HepG2 (cell line): Measurements from ENCODE around the gene COPS6. TPM values are rescaled to one million over a fixed set of nuclear protein-coding genes. Genes with fewer than 3 reads are reported as not detected.

Experiments
- ATAD3A ChIP-seq: sonication (generic); formaldehyde crosslinking; IDR thresholded peaks from 2 replicates; pipeline ENCODE4 v1.4.0; 2020; ENCODE audit warnings: missing genetic modification reagents
- BCL6 ChIP-seq: IDR thresholded peaks from 2 replicates; pipeline ENCODE4 v1.6.1; 2016; ENCODE audit warnings: missing genetic modification reagents, missing compliant biosample characterization
- EEA1 ChIP-seq: sonication (generic); formaldehyde crosslinking; IDR thresholded peaks from 2 replicates; pipeline ENCODE4 v1.5.1; 2020; ENCODE audit warnings: mild to moderate bottlenecking, missing genetic modification reagents, borderline replicate concordance
- ELF1 ChIP-seq: sonication (generic); formaldehyde crosslinking; IDR thresholded peaks from 2 replicates; pipeline ENCODE4 v1.4.0; 2020; ENCODE audit warnings: missing genetic modification reagents
- ERF ChIP-seq: IDR thresholded peaks from 2 replicates; pipeline ENCODE4 v1.6.1; 2018; ENCODE audit warnings: missing biosample characterization, missing genetic modification reagents
- GTF2F1 ChIP-seq: fragments of 150-350 bp; IDR thresholded peaks from 2 replicates; pipeline ENCODE4 v1.6.1; 2014; ENCODE audit warnings: low read length
- HNF4A ChIP-seq: sonication (generic); formaldehyde crosslinking; IDR thresholded peaks from 2 replicates; pipeline ENCODE4 v1.4.0; 2020; ENCODE audit warnings: missing genetic modification reagents
- IRF2 ChIP-seq: IDR thresholded peaks from 2 replicates; pipeline ENCODE4 v1.6.1; 2018; ENCODE audit warnings: missing genetic modification reagents, missing compliant biosample characterization
- NFE2 ChIP-seq: sonication (generic); formaldehyde crosslinking; IDR thresholded peaks from 2 replicates; pipeline ENCODE4 v1.4.0; 2020; ENCODE audit warnings: missing genetic modification reagents
- NFYC ChIP-seq: IDR thresholded peaks from 2 replicates; pipeline ENCODE4 v1.6.1; 2016; ENCODE audit warnings: missing genetic modification reagents, missing compliant biosample characterization
- POGZ ChIP-seq: sonication (generic); formaldehyde crosslinking; IDR thresholded peaks from 2 replicates; pipeline ENCODE4 v1.4.0; 2020; ENCODE audit warnings: mild to moderate bottlenecking, missing genetic modification reagents
- RELA ChIP-seq: sonication (generic); formaldehyde crosslinking; IDR thresholded peaks from 2 replicates; pipeline ENCODE4 v1.4.0; 2020; ENCODE audit warnings: missing genetic modification reagents
- SAP130 ChIP-seq: IDR thresholded peaks from 2 replicates; pipeline ENCODE4 v1.6.1; 2016; ENCODE audit warnings: low read depth
- SNAI1 ChIP-seq: sonication (generic); formaldehyde crosslinking; IDR thresholded peaks from 2 replicates; pipeline ENCODE4 v1.5.0; 2020; ENCODE audit warnings: mild to moderate bottlenecking, missing genetic modification reagents, borderline replicate concordance
- ZNF136 ChIP-seq: sonication (generic); formaldehyde crosslinking; IDR thresholded peaks from 2 replicates; pipeline ENCODE4 v1.8.1; 2022; ENCODE audit warnings: low read depth, mild to moderate bottlenecking, moderate library complexity, missing genetic modification reagents
- ZNF282 ChIP-seq: fragments of 450-650 bp; IDR thresholded peaks from 2 replicates; pipeline ENCODE4 v1.6.1; 2018; ENCODE audit not compliant: partially characterized antibody
- ZNF44 ChIP-seq: sonication (generic); formaldehyde crosslinking; IDR thresholded peaks from 2 replicates; pipeline ENCODE4 v1.5.1; 2020; ENCODE audit warnings: mild to moderate bottlenecking, missing genetic modification reagents
- ZNF564 ChIP-seq: sonication (generic); formaldehyde crosslinking; IDR thresholded peaks from 2 replicates; pipeline ENCODE4 v1.8.1; 2023; ENCODE audit warnings: mild to moderate bottlenecking, missing genetic modification reagents
- ZNF589 ChIP-seq: sonication (generic); formaldehyde crosslinking; conservative IDR thresholded peaks from 2 replicates; pipeline ENCODE4 v1.8.0; 2022; ENCODE audit warnings: mild to moderate bottlenecking, moderate library complexity, missing genetic modification reagents
- ZNF761 ChIP-seq: sonication (generic); formaldehyde crosslinking; conservative IDR thresholded peaks from 2 replicates; pipeline ENCODE4 v1.4.0; 2020; ENCODE audit warnings: mild to moderate bottlenecking, missing genetic modification reagents
- ZNF780A ChIP-seq: sonication (generic); formaldehyde crosslinking; IDR thresholded peaks from 2 replicates; pipeline ENCODE4 v1.8.0; 2022; ENCODE audit warnings: mild to moderate bottlenecking, missing genetic modification reagents, moderate library complexity
- polyA plus RNA-seq, 8 experiments: library from polyadenylated mRNA; depleted of rRNA in 3 of 8; stranded (reverse) in 7 of 8; unstranded in 1 of 8; fragments of >200 nt; fragmentation: Illumina TruSeq in 4 of 8; extraction: Trizol in 4 of 8; gene quantifications; 2 replicates each; pipeline versions ENCODE4 v1.2.1 to v1.2.3, GENCODE V29; 2011 to 2016; ENCODE audit warnings: low read depth in 4 of 8, missing spikeins in 1 of 8, mixed read lengths in 1 of 8; ENCODE audit not compliant: insufficient read depth in 1 of 8
- total RNA-seq, 5 experiments: library from RNA; depleted of rRNA; stranded (reverse); fragments of >200 nt; fragmentation: Illumina TruSeq; extraction: Trizol; gene quantifications; 2 replicates each; pipeline ENCODE4 v1.2.3, GENCODE V29; 2016; ENCODE audit warnings: low read depth in 1 of 5
- TF ChIP-seq, protein P1 (sequence below): sonication (generic); formaldehyde crosslinking; conservative IDR thresholded peaks from 2 replicates; pipeline ENCODE4 v1.4.0; 2020; ENCODE audit warnings: missing genetic modification reagents
- TF ChIP-seq, protein P2 (sequence below), 2 experiments: sonication (generic) in 1 of 2; formaldehyde crosslinking in 1 of 2; IDR thresholded peaks; 2 replicates each; pipeline versions ENCODE4 v1.6.1 to v1.9.0; 2014 to 2022; ENCODE audit warnings: antibody characterized with exemption in 1 of 2, borderline replicate concordance in 1 of 2, inconsistent platforms in 1 of 2, low read depth in 1 of 2, missing genetic modification reagents in 1 of 2

The COPS6 gene
- total and polyA plus RNA-seq, 2 of the 13 experiments (the other 11 are each of a cell fraction or from before 2014, with no cell fraction given): 33.4 to 117 TPM

DNA sequence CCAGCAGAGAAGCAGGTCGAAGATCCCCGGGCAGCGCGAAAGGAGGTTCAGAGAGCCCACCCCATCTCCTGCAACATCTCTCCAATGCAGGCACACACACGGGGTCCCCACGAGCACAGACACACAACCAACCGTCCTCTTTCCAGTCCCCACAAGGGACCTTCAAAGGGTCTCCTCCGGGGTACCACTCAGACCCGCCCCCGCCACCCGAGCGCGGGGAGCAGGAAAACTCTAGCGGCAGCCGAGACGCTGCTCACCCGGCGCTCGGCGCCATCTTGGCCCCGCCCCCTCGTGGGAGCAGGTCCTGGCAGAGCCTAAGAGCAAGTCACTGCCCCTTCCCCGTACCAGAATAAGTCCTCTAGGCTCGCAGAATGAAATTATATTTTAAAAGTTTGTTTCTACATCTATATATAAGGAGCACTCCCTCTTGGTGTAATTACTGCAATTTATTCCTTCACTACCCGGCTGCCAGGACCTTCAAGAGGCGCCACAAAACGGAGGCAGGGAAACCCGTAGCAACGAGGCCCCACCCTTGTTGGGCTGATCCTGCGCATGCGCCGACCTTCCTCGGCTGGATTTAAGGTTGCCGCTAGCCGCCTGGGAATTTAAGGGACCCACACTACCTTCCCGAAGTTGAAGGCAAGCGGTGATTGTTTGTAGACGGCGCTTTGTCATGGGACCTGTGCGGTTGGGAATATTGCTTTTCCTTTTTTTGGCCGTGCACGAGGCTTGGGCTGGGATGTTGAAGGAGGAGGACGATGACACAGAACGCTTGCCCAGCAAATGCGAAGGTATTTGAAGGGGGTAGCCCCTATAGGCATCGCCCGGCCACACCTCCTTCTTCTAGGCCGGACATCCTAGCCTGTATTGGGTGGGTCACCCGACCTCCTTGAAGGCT, 30.6 kb downstream of the COPS6 start, which contains the start of the genes CNPY4 and TAF6 (continued):
- no peak for TF ChIP-seq HNF4A (CRISPR knock-in tag)
- 0 out of 2 replicates have a peak, but pooled peaks have one; percentile 2 for TF ChIP-seq ZNF136 (CRISPR knock-in tag)
- no peak for TF ChIP-seq ATAD3A (CRISPR knock-in tag)
- no peak for TF ChIP-seq BCL6 (CRISPR knock-in tag)
- TF ChIP-seq ZNF44: peak; percentile 74; the same call in 1 of the 2 replicates
- TF ChIP-seq, protein P1, sequence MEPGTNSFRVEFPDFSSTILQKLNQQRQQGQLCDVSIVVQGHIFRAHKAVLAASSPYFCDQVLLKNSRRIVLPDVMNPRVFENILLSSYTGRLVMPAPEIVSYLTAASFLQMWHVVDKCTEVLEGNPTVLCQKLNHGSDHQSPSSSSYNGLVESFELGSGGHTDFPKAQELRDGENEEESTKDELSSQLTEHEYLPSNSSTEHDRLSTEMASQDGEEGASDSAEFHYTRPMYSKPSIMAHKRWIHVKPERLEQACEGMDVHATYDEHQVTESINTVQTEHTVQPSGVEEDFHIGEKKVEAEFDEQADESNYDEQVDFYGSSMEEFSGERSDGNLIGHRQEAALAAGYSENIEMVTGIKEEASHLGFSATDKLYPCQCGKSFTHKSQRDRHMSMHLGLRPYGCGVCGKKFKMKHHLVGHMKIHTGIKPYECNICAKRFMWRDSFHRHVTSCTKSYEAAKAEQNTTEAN: peak; percentile 83
- peak; percentile 22; the same call in 1 of the 2 replicates for TF ChIP-seq NFYC (CRISPR knock-in tag)
- no peak; the same call in 1 of the 2 replicates for TF ChIP-seq ZNF564 (CRISPR knock-in tag)
- no peak for TF ChIP-seq RELA (CRISPR knock-in tag)
- no peak for TF ChIP-seq GTF2F1
- TF ChIP-seq ERF (CRISPR knock-in tag): peak; percentile 56; the same call in 1 of the 2 replicates
- TF ChIP-seq ELF1 (CRISPR knock-in tag): no peak
- TF ChIP-seq ZNF589: no peak
- no peak for TF ChIP-seq ZNF282
- TF ChIP-seq EEA1: peak; percentile 77; the same call in 1 of the 2 replicates
- 0 out of 2 replicates have a peak, but pooled peaks have one; percentile 7 for TF ChIP-seq POGZ (CRISPR knock-in tag)
- TF ChIP-seq SAP130 (CRISPR knock-in tag): peak; percentile 70
- TF ChIP-seq SNAI1 (CRISPR knock-in tag): no peak; the same call in 1 of the 2 replicates
- peak; percentile 31 for TF ChIP-seq IRF2 (CRISPR knock-in tag)
- TF ChIP-seq, protein P2, sequence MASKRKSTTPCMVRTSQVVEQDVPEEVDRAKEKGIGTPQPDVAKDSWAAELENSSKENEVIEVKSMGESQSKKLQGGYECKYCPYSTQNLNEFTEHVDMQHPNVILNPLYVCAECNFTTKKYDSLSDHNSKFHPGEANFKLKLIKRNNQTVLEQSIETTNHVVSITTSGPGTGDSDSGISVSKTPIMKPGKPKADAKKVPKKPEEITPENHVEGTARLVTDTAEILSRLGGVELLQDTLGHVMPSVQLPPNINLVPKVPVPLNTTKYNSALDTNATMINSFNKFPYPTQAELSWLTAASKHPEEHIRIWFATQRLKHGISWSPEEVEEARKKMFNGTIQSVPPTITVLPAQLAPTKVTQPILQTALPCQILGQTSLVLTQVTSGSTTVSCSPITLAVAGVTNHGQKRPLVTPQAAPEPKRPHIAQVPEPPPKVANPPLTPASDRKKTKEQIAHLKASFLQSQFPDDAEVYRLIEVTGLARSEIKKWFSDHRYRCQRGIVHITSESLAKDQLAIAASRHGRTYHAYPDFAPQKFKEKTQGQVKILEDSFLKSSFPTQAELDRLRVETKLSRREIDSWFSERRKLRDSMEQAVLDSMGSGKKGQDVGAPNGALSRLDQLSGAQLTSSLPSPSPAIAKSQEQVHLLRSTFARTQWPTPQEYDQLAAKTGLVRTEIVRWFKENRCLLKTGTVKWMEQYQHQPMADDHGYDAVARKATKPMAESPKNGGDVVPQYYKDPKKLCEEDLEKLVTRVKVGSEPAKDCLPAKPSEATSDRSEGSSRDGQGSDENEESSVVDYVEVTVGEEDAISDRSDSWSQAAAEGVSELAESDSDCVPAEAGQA (IDR thresholded peaks at IDR 0.05; ENCODE audit: low read depth): 0 out of 2 replicates have a peak, but pooled peaks have one; percentile 13
- TF ChIP-seq, protein P2 (CRISPR knock-in tag; IDR thresholded peaks at IDR 0.05; ENCODE audit: borderline replicate concordance): peak; percentile 74; the same call in 1 of the 2 replicates
- TF ChIP-seq NFE2 (CRISPR knock-in tag): no peak
- TF ChIP-seq ZNF761: no peak
- TF ChIP-seq ZNF780A: 0 out of 2 replicates have a peak, but pooled peaks have one; percentile 52
